Measurements from ENCODE around the gene SGIP1.

SGIP1 gene

GRCh38 chr1:66599899-66600737 is 66.2 kb downstream of the SGIP1 start:
- H3K4me1 ChIP-seq (ENCODE audit: low read depth, poor library complexity, severe bottlenecking) = no peaks in the 10 kb centered on the region
- no peaks in the 10 kb centered on the region for H4K20me1 ChIP-seq (ENCODE audit: insufficient read depth)
- TF ChIP-seq, protein P1, sequence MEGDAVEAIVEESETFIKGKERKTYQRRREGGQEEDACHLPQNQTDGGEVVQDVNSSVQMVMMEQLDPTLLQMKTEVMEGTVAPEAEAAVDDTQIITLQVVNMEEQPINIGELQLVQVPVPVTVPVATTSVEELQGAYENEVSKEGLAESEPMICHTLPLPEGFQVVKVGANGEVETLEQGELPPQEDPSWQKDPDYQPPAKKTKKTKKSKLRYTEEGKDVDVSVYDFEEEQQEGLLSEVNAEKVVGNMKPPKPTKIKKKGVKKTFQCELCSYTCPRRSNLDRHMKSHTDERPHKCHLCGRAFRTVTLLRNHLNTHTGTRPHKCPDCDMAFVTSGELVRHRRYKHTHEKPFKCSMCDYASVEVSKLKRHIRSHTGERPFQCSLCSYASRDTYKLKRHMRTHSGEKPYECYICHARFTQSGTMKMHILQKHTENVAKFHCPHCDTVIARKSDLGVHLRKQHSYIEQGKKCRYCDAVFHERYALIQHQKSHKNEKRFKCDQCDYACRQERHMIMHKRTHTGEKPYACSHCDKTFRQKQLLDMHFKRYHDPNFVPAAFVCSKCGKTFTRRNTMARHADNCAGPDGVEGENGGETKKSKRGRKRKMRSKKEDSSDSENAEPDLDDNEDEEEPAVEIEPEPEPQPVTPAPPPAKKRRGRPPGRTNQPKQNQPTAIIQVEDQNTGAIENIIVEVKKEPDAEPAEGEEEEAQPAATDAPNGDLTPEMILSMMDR (conservative IDR thresholded peaks at IDR 0.05; ENCODE audit: low read depth, low read length) = no peak
- no peak overlapping the region for H3K27ac ChIP-seq
- no peaks in the 10 kb centered on the region for H3K36me3 ChIP-seq (ENCODE audit: insufficient read depth)
- no peak overlapping the region for H3K4me3 ChIP-seq (IDR thresholded peaks at IDR 0.05; ENCODE audit: insufficient read depth, low read depth, low read length)
- no peak overlapping the region for H3K9ac ChIP-seq
- H3K79me2 ChIP-seq (ENCODE audit: insufficient read depth, low read depth) = no peaks in the 10 kb centered on the region
- no peaks in the 10 kb centered on the region for H3K27me3 ChIP-seq (ENCODE audit: insufficient read depth, low read depth)
- H3K4me2 ChIP-seq = no peak overlapping the region
- H2AFZ ChIP-seq (ENCODE audit: low read depth) = no peak overlapping the region

- no peaks in the 10 kb centered on the region for H3K79me2 ChIP-seq (ENCODE audit: insufficient read depth, low read depth)
- H3K27me3 ChIP-seq (ENCODE audit: insufficient read depth, low read depth) = no peaks in the 10 kb centered on the region
- H3K4me3 ChIP-seq (IDR thresholded peaks at IDR 0.05; ENCODE audit: insufficient read depth, low read depth, low read length) = no peak overlapping the region
- H3K4me1 ChIP-seq (ENCODE audit: low read depth, poor library complexity, severe bottlenecking) = no peaks in the 10 kb centered on the region
- TF ChIP-seq, protein P1 (conservative IDR thresholded peaks at IDR 0.05; ENCODE audit: low read depth, low read length) = no peak
- no peak overlapping the region for H3K9ac ChIP-seq
- H3K4me2 ChIP-seq = no peak overlapping the region
- H4K20me1 ChIP-seq (ENCODE audit: insufficient read depth) = no peaks in the 10 kb centered on the region
- no peak overlapping the region for H3K27ac ChIP-seq
- no peaks in the 10 kb centered on the region for H3K36me3 ChIP-seq (ENCODE audit: insufficient read depth)
- no peak overlapping the region for H2AFZ ChIP-seq (ENCODE audit: low read depth)
These were observed 71.6 kb downstream of the SGIP1 start for GRCh38 chr1:66605419-66605997.

DNA sequence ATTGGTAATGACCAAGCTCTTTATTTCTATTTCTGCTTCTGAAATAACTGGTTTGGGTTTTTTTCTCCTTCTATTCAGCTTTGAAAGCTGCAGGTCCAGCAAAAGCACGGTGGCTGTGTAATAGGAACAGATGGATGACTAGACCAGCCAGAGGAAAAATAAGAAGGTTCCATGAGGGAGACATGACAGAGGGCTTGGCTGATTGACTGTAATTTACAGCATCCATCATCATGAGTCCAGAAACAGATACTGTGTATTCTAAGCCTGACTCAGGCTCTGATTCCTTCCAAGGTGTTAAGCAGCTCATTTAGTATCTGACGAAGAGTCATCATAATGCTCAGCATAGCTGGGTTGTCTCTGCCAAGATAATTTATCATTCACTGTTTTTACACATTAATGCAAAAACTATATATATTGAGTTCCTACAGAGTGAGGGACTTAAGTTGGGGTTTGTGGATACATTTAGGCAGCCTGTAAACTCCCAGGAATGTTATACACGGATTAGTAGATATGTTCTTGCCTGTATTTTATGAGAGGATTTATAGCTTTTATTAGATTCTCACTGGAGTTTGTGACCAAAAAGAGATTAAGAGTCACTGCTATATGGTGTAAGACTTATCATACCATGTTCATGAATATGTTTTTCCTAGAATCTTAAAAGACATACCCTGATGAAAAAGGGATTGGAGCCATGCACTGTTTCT is 72.6 kb downstream of the SGIP1 start:
- no peak overlapping the region for H3K9ac ChIP-seq
- no peaks in the 10 kb centered on the region for H3K79me2 ChIP-seq (ENCODE audit: insufficient read depth, low read depth)
- H3K27ac ChIP-seq = no peak overlapping the region
- H2AFZ ChIP-seq (ENCODE audit: low read depth) = no peak overlapping the region
- H3K36me3 ChIP-seq (ENCODE audit: insufficient read depth) = no peaks in the 10 kb centered on the region
- H3K27me3 ChIP-seq (ENCODE audit: insufficient read depth, low read depth) = no peaks in the 10 kb centered on the region
- no peak overlapping the region for H3K4me3 ChIP-seq (IDR thresholded peaks at IDR 0.05; ENCODE audit: insufficient read depth, low read depth, low read length)
- TF ChIP-seq, protein P1 (conservative IDR thresholded peaks at IDR 0.05; ENCODE audit: low read depth, low read length) = no peak
- H3K4me2 ChIP-seq = no peak overlapping the region
- H3K4me1 ChIP-seq (ENCODE audit: low read depth, poor library complexity, severe bottlenecking) = no peaks in the 10 kb centered on the region
- H4K20me1 ChIP-seq (ENCODE audit: insufficient read depth) = no peaks in the 10 kb centered on the region

DNA sequence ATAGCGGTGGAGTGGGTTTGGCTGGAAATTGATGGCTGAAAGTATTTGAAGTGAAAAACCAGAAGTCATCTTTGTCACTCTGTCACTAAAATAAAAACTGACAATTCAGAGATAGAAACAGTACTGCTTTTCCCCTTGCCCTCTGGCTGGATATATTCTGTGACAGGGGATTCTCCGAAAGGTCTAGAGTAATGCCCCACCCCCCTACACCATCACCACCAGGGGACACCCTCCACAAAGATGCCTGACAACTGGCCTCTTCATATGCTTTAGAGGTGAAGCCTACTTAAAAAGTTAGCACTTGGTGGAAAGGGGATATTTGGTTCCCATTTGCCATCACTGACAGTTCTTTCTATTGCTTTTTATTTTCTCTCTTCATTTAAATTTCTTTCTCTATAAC is 73.5 kb downstream of the SGIP1 start:
- Histone ChIP-seq H3K27ac (no peak overlapping the region), H3K27me3 (ENCODE audit: insufficient read depth, low read depth) (no peaks in the 10 kb centered on the region), H3K4me3 (IDR thresholded peaks at IDR 0.05; ENCODE audit: insufficient read depth, low read depth, low read length) (no peak overlapping the region), H3K9ac (no peak overlapping the region), H3K79me2 (ENCODE audit: insufficient read depth, low read depth) (no peaks in the 10 kb centered on the region), H2AFZ (ENCODE audit: low read depth) (no peak overlapping the region), H4K20me1 (ENCODE audit: insufficient read depth) (no peaks in the 10 kb centered on the region), H3K4me1 (ENCODE audit: low read depth, poor library complexity, severe bottlenecking) (no peaks in the 10 kb centered on the region), H3K4me2 (no peak overlapping the region), H3K36me3 (ENCODE audit: insufficient read depth) (no peaks in the 10 kb centered on the region)
- TF ChIP-seq, protein P1 (conservative IDR thresholded peaks at IDR 0.05; ENCODE audit: low read depth, low read length) = no peak
